GM13977 (cell line): ENCODE results near the gene KCNIP4.

Experiments
- DNase-seq: peaks from one replicate; pipeline ENCODE4 v3.0.0; 2012; ENCODE audit warnings: low spot score
- in situ Hi-C: fragments of 300-500 bp; cut with MboI; formaldehyde crosslinking; loops from one replicate; pipeline ENCODE4 v1.12.0; 2022; ENCODE audit warnings: low sequenced_read_pairs, low pct_unique_long_range_greater_than_20kb, mixed read lengths, inconsistent platforms; ENCODE audit not compliant: unreplicated experiment
- TF ChIP-seq, protein P1 (sequence below): IDR thresholded peaks from 2 replicates; pipeline ENCODE4 v1.5.1; 2012; ENCODE audit warnings: mild to moderate bottlenecking, control low read depth; ENCODE audit not compliant: insufficient read depth; ENCODE audit errors: extremely low read depth, missing control alignments

The KCNIP4 gene

DNA sequence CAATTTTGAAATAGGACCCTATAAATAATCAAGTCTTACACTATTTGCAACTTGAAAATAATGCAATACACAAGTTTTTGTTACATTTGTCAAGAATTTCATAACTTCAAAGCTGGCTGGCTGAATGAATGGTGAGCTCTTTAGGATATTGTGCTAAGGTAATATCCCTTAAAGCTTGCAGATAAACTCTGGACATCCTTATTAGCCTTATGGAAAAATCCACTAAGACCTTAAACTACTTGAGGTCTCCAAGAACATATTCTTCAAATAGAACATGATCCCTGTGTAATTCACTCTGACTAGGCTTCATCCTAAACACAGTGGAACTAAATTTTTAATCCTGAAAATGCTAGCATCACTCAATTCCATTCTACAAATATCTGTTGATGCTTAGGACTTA lies 1049.0 kb downstream of the KCNIP4 start:
- TF ChIP-seq, protein P1, sequence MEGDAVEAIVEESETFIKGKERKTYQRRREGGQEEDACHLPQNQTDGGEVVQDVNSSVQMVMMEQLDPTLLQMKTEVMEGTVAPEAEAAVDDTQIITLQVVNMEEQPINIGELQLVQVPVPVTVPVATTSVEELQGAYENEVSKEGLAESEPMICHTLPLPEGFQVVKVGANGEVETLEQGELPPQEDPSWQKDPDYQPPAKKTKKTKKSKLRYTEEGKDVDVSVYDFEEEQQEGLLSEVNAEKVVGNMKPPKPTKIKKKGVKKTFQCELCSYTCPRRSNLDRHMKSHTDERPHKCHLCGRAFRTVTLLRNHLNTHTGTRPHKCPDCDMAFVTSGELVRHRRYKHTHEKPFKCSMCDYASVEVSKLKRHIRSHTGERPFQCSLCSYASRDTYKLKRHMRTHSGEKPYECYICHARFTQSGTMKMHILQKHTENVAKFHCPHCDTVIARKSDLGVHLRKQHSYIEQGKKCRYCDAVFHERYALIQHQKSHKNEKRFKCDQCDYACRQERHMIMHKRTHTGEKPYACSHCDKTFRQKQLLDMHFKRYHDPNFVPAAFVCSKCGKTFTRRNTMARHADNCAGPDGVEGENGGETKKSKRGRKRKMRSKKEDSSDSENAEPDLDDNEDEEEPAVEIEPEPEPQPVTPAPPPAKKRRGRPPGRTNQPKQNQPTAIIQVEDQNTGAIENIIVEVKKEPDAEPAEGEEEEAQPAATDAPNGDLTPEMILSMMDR, result no peak
- no peak for DNase-seq
- in situ Hi-C loops, result no loop called here

DNA sequence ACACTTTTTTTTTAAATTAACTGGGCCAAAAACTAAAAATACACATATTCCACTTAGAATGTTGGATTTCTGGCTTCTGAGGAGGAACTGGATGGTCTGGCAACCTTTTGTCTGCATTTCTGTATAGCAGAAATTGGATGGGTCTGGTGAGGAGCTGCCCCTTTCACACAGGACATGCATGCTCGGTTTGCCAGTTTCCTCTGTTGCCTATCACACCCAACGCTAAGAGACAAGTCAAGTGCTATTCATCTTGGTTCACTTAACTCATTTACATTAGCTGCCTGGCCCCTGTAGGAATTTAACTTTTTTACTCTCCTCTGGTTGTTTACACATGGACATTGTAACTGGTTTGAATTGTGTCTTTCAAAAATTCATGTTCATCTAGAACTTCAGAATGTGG lies 1052.6 kb downstream of the KCNIP4 start:
- TF ChIP-seq, protein P1, result no peak
- DNase-seq, result no peak
- in situ Hi-C loops, result no loop called here

DNA sequence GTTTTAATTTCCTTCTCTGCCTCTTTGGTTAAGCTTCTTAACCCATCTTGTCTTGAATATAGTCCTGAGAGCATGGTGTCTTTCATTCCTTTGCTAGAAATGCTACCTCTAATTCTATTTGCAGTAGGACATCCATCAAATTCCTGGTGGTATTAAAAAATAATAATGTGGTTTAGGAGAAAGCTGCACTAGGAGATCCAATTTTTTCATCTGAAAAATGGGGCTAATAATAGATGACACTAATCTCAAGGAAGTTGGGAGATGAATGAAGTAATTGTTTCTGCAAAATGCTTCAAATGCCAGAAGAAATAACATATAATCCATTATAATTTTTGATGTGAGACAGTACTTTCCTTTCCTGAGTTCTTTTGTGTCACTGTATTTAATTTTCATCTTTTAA lies 1053.4 kb downstream of the KCNIP4 start:
- in situ Hi-C loops, result no loop called here
- TF ChIP-seq, protein P1, result no peak
- DNase-seq, result no peak

DNA sequence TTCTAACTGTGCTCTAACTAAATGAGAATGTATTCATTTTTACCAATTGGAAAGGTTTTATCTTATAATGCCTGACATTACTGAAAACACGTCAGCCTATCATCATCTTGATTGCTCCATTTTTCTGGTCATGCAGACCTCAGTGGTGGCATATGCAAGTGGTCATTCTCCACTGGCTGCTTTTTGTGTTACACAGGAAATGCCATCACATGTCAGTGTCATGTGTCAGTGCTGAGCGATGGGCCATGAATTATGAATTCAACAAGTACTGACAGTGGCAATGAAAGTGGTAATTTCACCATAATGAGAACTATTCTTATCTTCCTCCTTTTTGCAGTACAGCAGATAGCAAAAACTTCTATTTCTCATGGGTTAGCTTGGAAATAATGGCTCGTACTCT lies 1057.8 kb downstream of the KCNIP4 start:
- in situ Hi-C loops, result no loop called here
- no peak for DNase-seq
- TF ChIP-seq, protein P1, result no peak

DNA sequence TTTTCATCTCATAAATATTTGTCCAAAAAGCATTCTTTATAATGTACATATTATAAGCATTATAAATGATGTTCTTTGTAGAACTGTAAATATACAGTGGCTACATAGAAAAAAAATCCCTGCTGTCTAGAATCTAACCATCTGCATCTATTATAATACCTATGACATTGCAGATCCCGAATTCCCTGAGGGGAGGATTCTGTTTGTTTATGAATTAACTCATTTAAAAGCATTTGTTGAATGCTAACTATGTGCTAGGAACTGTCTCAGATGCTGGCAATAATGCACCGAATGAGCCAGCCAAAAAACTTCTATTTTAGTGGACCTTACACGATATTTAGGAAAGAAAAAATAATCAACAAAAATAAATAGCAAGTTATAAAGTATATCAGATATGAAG lies 1058.7 kb downstream of the KCNIP4 start:
- DNase-seq, result no peak
- TF ChIP-seq, protein P1, result no peak
- in situ Hi-C loops, result no loop called here

DNA sequence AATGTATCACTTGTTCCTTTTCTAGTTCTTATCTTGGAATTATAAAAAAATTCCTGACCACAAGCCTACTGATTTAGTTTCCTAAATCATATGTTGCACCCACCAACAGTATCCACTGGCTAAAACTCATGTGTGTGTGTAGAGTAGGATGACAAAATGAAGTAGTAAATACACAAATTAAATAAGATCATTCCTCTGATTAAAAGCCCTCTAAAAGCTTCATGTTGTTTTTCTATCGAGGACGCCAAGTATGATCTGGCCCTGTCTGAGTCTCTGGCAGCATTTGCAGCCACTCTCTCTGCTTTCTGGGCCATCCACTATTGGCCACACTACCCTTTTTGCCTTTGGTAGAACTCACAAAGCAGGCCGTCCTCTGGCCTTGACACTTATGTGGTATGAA lies 1064.9 kb downstream of the KCNIP4 start:
- no peak for DNase-seq
- TF ChIP-seq, protein P1, result no peak
- in situ Hi-C loops, result no loop called here

DNA sequence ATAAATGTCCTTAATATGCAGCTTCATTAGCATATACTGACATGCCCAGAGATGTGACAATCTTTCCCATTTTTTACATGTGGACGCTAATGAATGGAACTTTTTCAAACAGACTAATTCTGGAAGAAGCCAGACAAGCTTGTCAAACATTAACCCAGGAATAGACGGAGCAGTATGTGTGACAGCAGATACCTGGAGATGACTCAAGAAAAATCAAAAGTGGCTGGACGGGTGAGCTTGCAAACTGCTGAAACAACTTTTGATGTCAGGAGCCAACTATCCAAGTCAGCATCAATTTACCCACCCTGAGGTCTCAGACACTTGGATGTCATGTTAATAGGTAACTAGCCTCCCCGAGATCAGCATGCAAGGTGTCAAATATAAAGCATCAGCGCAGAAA lies 1065.3 kb downstream of the KCNIP4 start:
- TF ChIP-seq, protein P1, result no peak
- no peak for DNase-seq
- in situ Hi-C loops, result no loop called here
